Measurements from ENCODE around the gene NFKB2.
A peak's percentile ranks its signal among the peaks of the same experiment; 100 is the strongest.

Gene NFKB2

GRCh38 chr10:102406815-102407214 lies 11.3 kb downstream of the NFKB2 start:
- no peak overlapping the region for H3K27ac ChIP-seq (replicated peaks)
- TF ChIP-seq POLR2AphosphoS5 (IDR thresholded peaks at IDR 0.05; ENCODE audit: low read depth) (no peak), GABPA (IDR thresholded peaks at IDR 0.05; ENCODE audit: low read depth) (no peak), SPI1 (IDR thresholded peaks at IDR 0.05; ENCODE audit: borderline replicate concordance, low read depth) (no peak)
- TF ChIP-seq, protein P1, sequence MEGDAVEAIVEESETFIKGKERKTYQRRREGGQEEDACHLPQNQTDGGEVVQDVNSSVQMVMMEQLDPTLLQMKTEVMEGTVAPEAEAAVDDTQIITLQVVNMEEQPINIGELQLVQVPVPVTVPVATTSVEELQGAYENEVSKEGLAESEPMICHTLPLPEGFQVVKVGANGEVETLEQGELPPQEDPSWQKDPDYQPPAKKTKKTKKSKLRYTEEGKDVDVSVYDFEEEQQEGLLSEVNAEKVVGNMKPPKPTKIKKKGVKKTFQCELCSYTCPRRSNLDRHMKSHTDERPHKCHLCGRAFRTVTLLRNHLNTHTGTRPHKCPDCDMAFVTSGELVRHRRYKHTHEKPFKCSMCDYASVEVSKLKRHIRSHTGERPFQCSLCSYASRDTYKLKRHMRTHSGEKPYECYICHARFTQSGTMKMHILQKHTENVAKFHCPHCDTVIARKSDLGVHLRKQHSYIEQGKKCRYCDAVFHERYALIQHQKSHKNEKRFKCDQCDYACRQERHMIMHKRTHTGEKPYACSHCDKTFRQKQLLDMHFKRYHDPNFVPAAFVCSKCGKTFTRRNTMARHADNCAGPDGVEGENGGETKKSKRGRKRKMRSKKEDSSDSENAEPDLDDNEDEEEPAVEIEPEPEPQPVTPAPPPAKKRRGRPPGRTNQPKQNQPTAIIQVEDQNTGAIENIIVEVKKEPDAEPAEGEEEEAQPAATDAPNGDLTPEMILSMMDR (IDR thresholded peaks at IDR 0.05; ENCODE audit: insufficient read depth, low read length): no peak
- TF ChIP-seq, protein P2, sequence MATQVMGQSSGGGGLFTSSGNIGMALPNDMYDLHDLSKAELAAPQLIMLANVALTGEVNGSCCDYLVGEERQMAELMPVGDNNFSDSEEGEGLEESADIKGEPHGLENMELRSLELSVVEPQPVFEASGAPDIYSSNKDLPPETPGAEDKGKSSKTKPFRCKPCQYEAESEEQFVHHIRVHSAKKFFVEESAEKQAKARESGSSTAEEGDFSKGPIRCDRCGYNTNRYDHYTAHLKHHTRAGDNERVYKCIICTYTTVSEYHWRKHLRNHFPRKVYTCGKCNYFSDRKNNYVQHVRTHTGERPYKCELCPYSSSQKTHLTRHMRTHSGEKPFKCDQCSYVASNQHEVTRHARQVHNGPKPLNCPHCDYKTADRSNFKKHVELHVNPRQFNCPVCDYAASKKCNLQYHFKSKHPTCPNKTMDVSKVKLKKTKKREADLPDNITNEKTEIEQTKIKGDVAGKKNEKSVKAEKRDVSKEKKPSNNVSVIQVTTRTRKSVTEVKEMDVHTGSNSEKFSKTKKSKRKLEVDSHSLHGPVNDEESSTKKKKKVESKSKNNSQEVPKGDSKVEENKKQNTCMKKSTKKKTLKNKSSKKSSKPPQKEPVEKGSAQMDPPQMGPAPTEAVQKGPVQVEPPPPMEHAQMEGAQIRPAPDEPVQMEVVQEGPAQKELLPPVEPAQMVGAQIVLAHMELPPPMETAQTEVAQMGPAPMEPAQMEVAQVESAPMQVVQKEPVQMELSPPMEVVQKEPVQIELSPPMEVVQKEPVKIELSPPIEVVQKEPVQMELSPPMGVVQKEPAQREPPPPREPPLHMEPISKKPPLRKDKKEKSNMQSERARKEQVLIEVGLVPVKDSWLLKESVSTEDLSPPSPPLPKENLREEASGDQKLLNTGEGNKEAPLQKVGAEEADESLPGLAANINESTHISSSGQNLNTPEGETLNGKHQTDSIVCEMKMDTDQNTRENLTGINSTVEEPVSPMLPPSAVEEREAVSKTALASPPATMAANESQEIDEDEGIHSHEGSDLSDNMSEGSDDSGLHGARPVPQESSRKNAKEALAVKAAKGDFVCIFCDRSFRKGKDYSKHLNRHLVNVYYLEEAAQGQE (IDR thresholded peaks at IDR 0.05; ENCODE audit: insufficient replicate concordance, low read depth): no peak
- H3K27me3 ChIP-seq (ENCODE audit: insufficient read depth, poor library complexity, severe bottlenecking): peaks cover 42% of the 10 kb centered on the region
- DNase-seq (ENCODE audit: low read depth in 1 of 2, low spot score in 1 of 2): no peak
- no peak overlapping the region for H3K4me3 ChIP-seq (replicated peaks; ENCODE audit: insufficient read depth, low read length)

- no peak overlapping the region for H3K4me3 ChIP-seq (replicated peaks; ENCODE audit: insufficient read depth, low read length)
- H3K27me3 ChIP-seq (ENCODE audit: insufficient read depth, poor library complexity, severe bottlenecking): peaks cover 49% of the 10 kb centered on the region
- no peak overlapping the region for H3K27ac ChIP-seq (replicated peaks)
- DNase-seq (ENCODE audit: low read depth in 1 of 2, low spot score in 1 of 2): no peak
- TF ChIP-seq SPI1 (IDR thresholded peaks at IDR 0.05; ENCODE audit: borderline replicate concordance, low read depth) (no peak), GABPA (IDR thresholded peaks at IDR 0.05; ENCODE audit: low read depth) (no peak), POLR2AphosphoS5 (IDR thresholded peaks at IDR 0.05; ENCODE audit: low read depth) (no peak)
- TF ChIP-seq, protein P2 (IDR thresholded peaks at IDR 0.05; ENCODE audit: insufficient replicate concordance, low read depth): no peak
- TF ChIP-seq, protein P1 (IDR thresholded peaks at IDR 0.05; ENCODE audit: insufficient read depth, low read length): no peak
Observed at GRCh38 chr10:102407425-102408130, 12.1 kb downstream of the NFKB2 start.

DNA sequence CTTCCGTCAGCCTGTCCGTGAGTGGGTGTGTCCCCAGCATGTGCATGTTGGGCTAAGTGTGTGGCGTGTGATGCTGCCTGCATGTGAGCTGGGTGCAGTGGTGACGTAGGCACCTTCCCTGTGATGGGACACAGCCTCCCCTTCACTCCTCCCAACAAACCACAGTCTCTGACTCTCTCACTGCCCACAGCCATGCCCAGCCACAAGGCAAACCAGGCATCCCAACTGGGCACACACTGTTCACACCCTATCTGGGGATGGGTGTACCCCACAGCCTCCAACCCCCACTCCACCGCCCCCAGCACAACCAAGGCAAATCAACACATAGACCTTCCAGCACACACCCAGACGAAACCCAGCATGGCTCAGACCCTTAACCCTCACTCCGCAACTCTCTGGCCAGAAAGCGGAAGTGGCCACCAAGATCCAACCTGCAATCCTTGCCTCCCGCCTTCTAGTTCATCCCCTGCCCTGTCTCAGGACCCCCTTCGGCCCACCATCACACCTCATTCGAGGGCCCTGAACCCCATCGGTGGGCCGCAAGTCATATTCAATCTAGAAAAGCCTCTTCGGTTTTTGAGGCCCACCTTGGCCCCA lies 12.7 kb downstream of the NFKB2 start:
- peaks cover 54% of the 10 kb centered on the region for H3K27me3 ChIP-seq (ENCODE audit: insufficient read depth, poor library complexity, severe bottlenecking)
- peak in 1 of 2 experiments; percentile 24 for DNase-seq (ENCODE audit: low read depth in 1 of 2, low spot score in 1 of 2)
- H3K4me3 ChIP-seq (replicated peaks; ENCODE audit: insufficient read depth, low read length): no peak overlapping the region
- H3K27ac ChIP-seq (replicated peaks): no peak overlapping the region
- TF ChIP-seq SPI1 (IDR thresholded peaks at IDR 0.05; ENCODE audit: borderline replicate concordance, low read depth): peak; percentile 87
- TF ChIP-seq POLR2AphosphoS5 (IDR thresholded peaks at IDR 0.05; ENCODE audit: low read depth): no peak

DNA sequence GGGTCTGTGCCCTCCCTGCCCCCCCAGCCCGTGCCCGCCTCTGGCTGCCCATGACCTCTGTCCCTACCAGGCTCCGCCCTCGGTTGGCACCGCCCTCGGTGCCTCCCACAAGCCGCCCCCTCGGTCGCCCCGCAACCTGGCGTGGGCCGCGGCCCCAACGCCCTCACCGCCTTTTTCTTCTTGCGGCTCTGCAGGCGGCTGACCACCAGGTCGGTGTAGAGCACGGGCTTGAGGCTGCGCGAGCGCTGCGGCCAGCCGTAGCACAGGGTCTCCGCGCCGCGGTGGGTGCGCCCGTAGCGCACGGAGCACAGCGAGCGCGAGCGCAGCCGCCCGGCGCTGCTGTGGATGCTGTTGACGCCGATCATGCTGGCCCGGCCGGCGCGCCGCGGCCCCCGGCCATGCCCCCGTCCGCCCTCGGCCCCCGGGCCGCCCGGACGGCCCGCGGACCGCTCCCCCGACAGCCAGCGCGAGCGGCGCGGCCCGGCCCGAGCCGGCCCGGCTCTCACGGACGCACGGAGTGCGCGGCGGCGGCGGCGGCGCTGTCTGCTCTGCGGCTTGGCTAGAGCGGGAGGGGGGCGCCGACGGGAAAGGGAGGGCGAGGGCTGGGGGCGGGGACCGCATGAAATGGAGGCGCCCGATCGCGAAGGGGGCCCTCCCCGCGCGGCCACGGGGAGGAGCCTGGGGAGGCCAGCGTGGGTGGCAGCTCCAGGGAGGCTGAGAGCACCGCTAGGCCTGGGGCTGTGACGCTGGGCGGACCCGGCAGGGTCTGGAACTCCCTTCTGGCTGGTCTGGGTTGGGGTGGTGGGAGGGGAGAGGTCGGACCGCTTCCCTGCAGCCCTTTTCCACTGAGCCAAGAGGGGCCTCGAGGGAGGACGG lies 13.5 kb downstream of the NFKB2 start:
- Histone ChIP-seq H3K27ac (replicated peaks) (no peak overlapping the region), H3K4me3 (replicated peaks; ENCODE audit: insufficient read depth, low read length) (0 out of 2 replicates have a peak overlapping the region, but pooled peaks have one; percentile 1), H3K27me3 (ENCODE audit: insufficient read depth, poor library complexity, severe bottlenecking) (peaks cover 54% of the 10 kb centered on the region)
- DNase-seq (ENCODE audit: low read depth in 1 of 2, low spot score in 1 of 2): no peak
- TF ChIP-seq SPI1 (IDR thresholded peaks at IDR 0.05; ENCODE audit: borderline replicate concordance, low read depth) (no peak), GABPA (IDR thresholded peaks at IDR 0.05; ENCODE audit: low read depth) (no peak)

Measured in HL-60 (cell line).